OCI-LY1 (cell line): ENCODE data around the gene OR1A1.
"Not testable (repeated sequence)": the region's sequence is repeated elsewhere in the genome, so short reads cannot be mapped to it uniquely, and the experiment has no call there.

Experiments used
- H2AFZ ChIP-seq: fragments of 200-600 bp; sonication (generic), shearing (Covaris generic); 2 replicates; pipeline ENCODE4 v1.6.0; 2014; ENCODE audit warnings: antibody characterized with exemption, mild to moderate bottlenecking, low read length
- H3F3A ChIP-seq: fragments of 200-600 bp; sonication (generic), shearing (Covaris generic); 2 replicates; pipeline ENCODE4 v1.6.0; 2014; ENCODE audit warnings: mild to moderate bottlenecking, antibody characterized with exemption, low read length, moderate library complexity; ENCODE audit not compliant: insufficient read depth
- H3K27ac ChIP-seq: fragments of 200-600 bp; sonication (generic); 2 replicates; pipeline ENCODE4 v1.5.1; 2014; ENCODE audit warnings: low read length, mixed run types, mild to moderate bottlenecking, low read depth; ENCODE audit not compliant: poor library complexity, severe bottlenecking
- H3K27me3 ChIP-seq: fragments of 200-600 bp; sonication (generic); 2 replicates; pipeline ENCODE4 v1.6.0; 2014; ENCODE audit warnings: antibody characterized with exemption, mild to moderate bottlenecking, low read length, moderate library complexity; ENCODE audit not compliant: insufficient read depth
- H3K36me3 ChIP-seq: fragments of 200-600 bp; sonication (generic); 2 replicates; pipeline ENCODE4 v1.6.1; 2014; ENCODE audit warnings: mild to moderate bottlenecking, antibody characterized with exemption, low read length, moderate library complexity, mixed read lengths; ENCODE audit not compliant: insufficient read depth
- H3K4me1 ChIP-seq: fragments of 200-600 bp; sonication (generic); 2 replicates; pipeline ENCODE4 v1.5.1; 2014; ENCODE audit warnings: mild to moderate bottlenecking, low read length, moderate library complexity; ENCODE audit not compliant: insufficient read depth, severe bottlenecking
- H3K4me2 ChIP-seq: fragments of 200-600 bp; sonication (generic), shearing (Covaris generic); 2 replicates; pipeline ENCODE4 v1.6.1; 2014; ENCODE audit warnings: low read length
- H3K4me3 ChIP-seq: fragments of 200-600 bp; sonication (generic); 2 replicates; pipeline ENCODE4 v1.5.1; 2014; ENCODE audit warnings: low read length, low read depth, mild to moderate bottlenecking, mixed read lengths; ENCODE audit not compliant: poor library complexity, severe bottlenecking
- H3K79me2 ChIP-seq: fragments of 200-600 bp; shearing (Covaris generic); 2 replicates; pipeline ENCODE4 v1.6.1; 2016; ENCODE audit warnings: mixed run types, low read length, mixed read lengths; ENCODE audit not compliant: insufficient read depth
- H3K9ac ChIP-seq: fragments of 200-600 bp; sonication (generic), shearing (Covaris generic); 2 replicates; pipeline ENCODE4 v1.6.1; 2014; ENCODE audit warnings: mild to moderate bottlenecking, low read length, mixed read lengths
- H3K9me2 ChIP-seq: fragments of 200-600 bp; sonication (generic), shearing (Covaris generic); 2 replicates; pipeline ENCODE4 v1.6.1; 2014; ENCODE audit warnings: low read depth, mild to moderate bottlenecking, low read length, mixed read lengths
- H3K9me3 ChIP-seq: fragments of 200-600 bp; shearing (Covaris generic); 2 replicates; pipeline ENCODE4 v1.6.1; 2014; ENCODE audit warnings: low read length, mixed read lengths
- H4K20me1 ChIP-seq: fragments of 200-600 bp; sonication (generic), shearing (Covaris generic); 2 replicates; pipeline ENCODE4 v1.6.0; 2016; ENCODE audit warnings: mild to moderate bottlenecking, low read length; ENCODE audit not compliant: insufficient read depth
- CTCF ChIP-seq: fragments of 200-600 bp; sonication (generic), shearing (Covaris generic); IDR thresholded peaks from 2 replicates; pipeline ENCODE4 v1.5.1; 2017; ENCODE audit warnings: mild to moderate bottlenecking, antibody characterized with exemption, low read length, moderate library complexity, mixed read lengths
- EZH2 ChIP-seq: fragments of 200-600 bp; sonication (generic), shearing (Covaris generic); IDR thresholded peaks from 2 replicates; pipeline ENCODE4 v1.8.0; 2017; ENCODE audit warnings: borderline replicate concordance, mixed run types, mild to moderate bottlenecking, antibody characterized with exemption, low read length, moderate library complexity, mixed read lengths

Gene OR1A1

GRCh38 chr17:3238685-3239084 lies 31.2 kb downstream of the OR1A1 start:
- H3K4me1 ChIP-seq, H3K9me3 ChIP-seq, H3K27me3 ChIP-seq, H3K4me3 ChIP-seq, H3K79me2 ChIP-seq, H3K9ac ChIP-seq, H4K20me1 ChIP-seq, H3K27ac ChIP-seq, H2AFZ ChIP-seq, H3K4me2 ChIP-seq, H3F3A ChIP-seq, H3K9me2 ChIP-seq, H3K36me3 ChIP-seq: not testable (repeated sequence)

GRCh38 chr17:3241044-3241443 lies 33.6 kb downstream of the OR1A1 start:
- not testable (repeated sequence) for H3K27ac ChIP-seq, H3K9me3 ChIP-seq, H3K4me3 ChIP-seq, H3K4me1 ChIP-seq, H3K79me2 ChIP-seq, H3K36me3 ChIP-seq, H3K9me2 ChIP-seq, H2AFZ ChIP-seq, H3F3A ChIP-seq, H4K20me1 ChIP-seq, H3K4me2 ChIP-seq, H3K27me3 ChIP-seq, H3K9ac ChIP-seq

- not testable (repeated sequence) for H3K4me1 ChIP-seq, H3K79me2 ChIP-seq, H3K9ac ChIP-seq, H3K36me3 ChIP-seq, H3K9me2 ChIP-seq, H3F3A ChIP-seq, H3K9me3 ChIP-seq, H3K4me3 ChIP-seq, H2AFZ ChIP-seq, H4K20me1 ChIP-seq, H3K4me2 ChIP-seq, H3K27me3 ChIP-seq, H3K27ac ChIP-seq
Observed at GRCh38 chr17:3244841-3245240, 37.4 kb downstream of the OR1A1 start.

GRCh38 chr17:3249013-3249412 lies 41.5 kb downstream of the OR1A1 start:
- H2AFZ ChIP-seq, H3K4me3 ChIP-seq, H3K4me1 ChIP-seq: not testable (repeated sequence)

GRCh38 chr17:3256575-3256974 lies 49.1 kb downstream of the OR1A1 start:
- Histone ChIP-seq H2AFZ (no peak overlapping the region), H3K4me3 (no peak overlapping the region), H3K9me3 (no peaks in the 10 kb centered on the region), H3K79me2 (no peaks in the 10 kb centered on the region), H3K9me2 (no peaks in the 10 kb centered on the region), H3K4me2 (no peak overlapping the region), H3K36me3 (no peaks in the 10 kb centered on the region), H3K4me1 (no peaks in the 10 kb centered on the region), H3K27ac (no peak overlapping the region), H3F3A (no peaks in the 10 kb centered on the region), H4K20me1 (no peaks in the 10 kb centered on the region), H3K27me3 (no peaks in the 10 kb centered on the region), H3K9ac (no peak overlapping the region)
- no peak for TF ChIP-seq EZH2
- TF ChIP-seq CTCF: no peak

More at GRCh38 chr17:3249013-3249412, 41.5 kb downstream of the OR1A1 start:
- H3K9me2 ChIP-seq, H3K79me2 ChIP-seq, H4K20me1 ChIP-seq, H3K9me3 ChIP-seq, H3K4me2 ChIP-seq, H3F3A ChIP-seq, H3K27ac ChIP-seq, H3K27me3 ChIP-seq, H3K9ac ChIP-seq, H3K36me3 ChIP-seq: not testable (repeated sequence)
